NCI-H1694 treated with DMSO at 0.1 percent for 48 hours (cell line): ENCODE measurements around the gene MPP2.
"Not testable (repeated sequence)": the region's sequence is repeated elsewhere in the genome, so short reads cannot be mapped to it uniquely, and the experiment has no call there.

ENCODE experiments used
- DNase-seq: peaks from one replicate; lab custom pipeline; 2025; lab: John Stamatoyannopoulos, UW

MPP2 gene

DNA sequence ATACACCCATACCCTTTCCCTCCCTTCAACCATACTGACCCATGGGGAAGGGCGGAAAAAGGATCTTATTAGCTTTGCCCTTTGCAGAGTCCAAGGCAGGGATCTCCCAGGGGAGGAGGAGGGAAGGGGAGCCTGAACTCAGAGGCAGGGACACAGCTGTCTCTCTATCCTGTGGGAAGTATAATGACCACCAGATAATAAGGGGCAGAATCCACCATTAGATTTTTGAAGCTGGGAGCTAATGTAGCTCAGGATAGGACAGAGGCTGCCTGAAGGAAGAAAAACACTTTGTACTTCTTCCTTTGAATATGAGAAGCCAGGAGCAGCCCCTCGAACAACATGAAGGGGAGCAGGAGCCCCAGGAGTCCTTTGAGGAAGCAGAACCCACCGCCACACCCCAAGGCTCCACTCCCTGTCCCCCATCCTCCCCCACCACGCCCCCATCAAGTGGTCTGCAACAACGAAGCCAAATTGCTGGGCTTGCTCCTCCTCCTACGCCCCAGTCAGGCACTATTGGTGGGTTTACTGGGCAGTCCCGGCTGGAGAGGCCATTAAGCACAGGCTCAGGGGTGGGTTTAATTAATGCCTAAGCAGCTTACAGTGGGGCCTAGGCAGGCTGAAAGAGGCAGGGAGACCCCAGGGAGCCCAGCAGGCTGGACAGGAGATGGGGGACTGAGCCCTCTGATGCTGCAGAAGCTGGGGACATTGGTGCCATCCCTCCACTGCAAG, 5.3 kb downstream of the MPP2 start:
- DNase-seq = no peak

DNA sequence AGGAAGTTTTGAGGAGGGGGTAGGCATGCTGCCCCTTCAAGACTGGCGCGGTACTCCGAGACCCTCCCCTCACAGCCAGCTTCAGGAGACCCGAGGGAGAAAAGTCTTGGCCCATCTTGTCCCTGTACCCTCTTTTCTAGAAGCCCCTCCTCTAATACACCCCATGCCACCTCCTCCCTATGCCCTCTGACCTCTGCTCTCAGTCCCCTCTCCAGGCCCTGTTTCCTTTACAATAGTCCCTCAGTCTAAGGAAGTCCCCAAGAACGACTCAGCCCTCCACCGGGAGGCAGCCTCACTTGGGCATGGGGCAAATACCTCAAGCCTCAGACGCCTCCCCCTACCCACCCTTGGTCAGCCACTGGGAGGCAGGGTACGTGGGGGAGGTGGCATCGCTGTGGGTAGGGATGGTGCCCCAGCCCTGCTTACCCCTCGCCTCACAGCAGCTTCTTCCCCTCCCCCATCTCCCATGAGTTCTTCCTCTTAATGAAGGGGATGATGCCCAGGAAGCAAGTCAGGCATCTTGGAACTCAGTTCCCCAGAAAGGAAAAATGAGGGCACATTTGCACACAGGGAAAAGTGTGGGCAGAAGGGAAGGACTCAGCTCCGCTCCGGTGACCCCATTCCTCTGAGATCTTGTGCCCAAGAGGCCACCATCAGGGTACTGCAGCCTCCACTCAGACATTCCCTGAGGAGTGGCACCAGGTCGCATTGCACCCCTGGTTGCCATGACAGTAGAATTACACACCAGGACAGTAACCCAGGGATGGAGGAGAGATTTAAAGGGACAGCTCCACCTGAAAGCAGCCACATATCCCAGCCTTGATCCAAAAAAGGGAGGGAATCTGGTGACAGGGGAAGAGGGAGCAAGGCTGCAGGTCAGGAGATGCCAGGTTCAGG, 6.2 kb downstream of the MPP2 start:
- DNase-seq = no peak

DNA sequence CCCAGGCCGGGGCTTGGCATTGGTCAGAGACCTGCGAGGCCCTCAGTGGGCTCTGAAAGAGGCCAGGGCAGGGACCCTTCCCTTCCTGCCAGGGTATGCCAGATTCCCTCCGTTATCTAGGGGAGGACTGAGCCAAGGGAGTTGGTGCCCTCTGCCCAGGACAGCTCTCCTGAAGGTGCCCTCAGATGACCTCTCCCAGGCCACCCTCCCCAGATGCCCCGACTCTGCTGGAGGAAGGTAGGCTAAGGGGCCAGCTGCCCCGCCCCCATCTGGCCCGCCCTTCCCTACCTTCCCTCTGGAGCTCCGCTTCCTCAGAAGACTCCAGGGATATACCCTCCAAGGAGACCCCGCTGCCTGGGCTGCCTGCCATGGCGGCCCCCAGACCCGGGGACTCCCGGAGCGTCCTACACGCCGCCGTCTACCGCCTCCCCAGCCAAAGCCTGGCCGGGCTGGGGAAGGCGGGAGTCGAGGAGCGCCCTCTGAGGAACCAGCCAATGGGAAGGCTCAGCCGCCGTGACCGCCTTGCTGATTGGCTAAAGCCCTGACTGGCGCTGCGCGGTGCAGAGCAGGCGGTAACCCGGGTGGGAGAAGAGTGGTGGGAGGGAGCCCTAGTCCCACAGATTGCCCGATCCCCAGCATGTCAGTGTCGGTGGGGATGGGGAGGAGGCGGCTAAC, 7.0 kb downstream of the MPP2 start:
- DNase-seq = peak; percentile 80

DNA sequence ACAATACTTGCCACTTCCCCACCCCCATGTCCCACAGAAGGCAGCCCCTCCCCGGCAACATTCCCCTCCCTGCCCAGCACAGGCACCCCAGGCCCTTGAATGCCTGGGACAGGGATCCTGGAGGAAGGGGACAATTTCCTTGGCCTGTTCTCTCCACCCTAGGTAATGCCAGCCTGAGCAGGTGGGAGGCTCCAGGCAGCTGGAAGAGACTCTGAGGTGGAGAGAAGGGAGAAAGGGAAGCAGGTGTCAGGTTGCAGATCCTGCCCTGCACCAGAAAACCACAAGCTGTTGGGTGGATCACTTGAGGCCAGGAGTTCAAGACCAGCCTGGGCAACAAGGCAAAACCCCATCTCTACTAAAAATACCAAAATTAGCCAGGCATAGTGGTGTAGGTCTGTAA, 8.9 kb downstream of the MPP2 start:
- DNase-seq = no peak

DNA sequence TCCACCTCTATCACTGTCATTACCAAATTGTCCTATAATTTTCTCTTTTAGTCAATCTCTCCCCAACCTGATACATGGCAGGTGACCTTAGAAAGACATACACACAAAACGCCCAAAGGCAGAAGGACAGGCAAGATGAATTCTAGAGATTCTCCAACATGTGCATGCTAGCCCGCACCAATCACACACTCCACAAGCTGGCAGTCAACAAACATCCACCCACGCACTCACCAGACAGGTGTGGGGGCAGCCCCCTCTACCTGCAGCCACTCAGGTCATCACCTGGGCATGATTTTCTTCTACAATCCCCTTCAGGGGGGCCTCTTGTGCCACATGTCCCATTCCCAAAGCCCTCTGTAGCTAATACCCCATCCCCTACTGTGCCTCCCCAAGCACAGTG, 9.5 kb downstream of the MPP2 start:
- no peak for DNase-seq

DNA sequence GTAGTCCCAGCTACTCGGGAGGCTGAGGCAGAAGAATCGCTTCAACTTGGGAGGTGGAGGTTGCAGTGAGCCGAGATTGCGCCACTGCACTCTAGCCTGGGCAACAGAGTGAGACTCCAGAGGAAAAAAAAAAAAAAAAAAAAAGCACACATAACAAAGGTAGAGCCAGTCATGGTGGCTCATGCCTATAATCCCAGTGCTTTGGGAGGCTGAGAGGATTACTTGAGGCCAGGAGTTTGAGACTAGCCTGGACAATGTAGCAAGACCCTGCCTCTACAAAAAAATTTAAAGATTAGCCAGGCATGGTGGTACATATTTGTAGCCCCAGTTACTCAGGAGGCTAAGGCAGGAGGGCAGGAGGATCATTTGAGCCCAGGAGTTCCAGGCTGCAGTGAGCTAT, 12.8 kb downstream of the MPP2 start:
- not testable (repeated sequence) for DNase-seq

DNA sequence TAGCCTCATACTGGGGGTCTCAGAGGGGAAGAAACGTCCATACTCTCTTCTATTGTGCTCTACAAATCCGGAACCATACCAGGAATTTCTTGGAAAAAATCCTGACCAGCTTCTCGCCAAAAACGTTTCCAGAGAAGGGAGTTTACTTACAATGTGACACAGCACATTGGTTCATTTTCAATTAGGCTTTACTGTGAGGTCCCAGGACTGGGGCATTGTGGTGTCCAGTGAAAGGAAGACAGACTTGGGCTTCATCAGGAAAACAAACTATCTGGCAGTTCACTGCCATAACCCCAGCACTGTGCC, 14.7 kb downstream of the MPP2 start:
- DNase-seq = no peak

DNA sequence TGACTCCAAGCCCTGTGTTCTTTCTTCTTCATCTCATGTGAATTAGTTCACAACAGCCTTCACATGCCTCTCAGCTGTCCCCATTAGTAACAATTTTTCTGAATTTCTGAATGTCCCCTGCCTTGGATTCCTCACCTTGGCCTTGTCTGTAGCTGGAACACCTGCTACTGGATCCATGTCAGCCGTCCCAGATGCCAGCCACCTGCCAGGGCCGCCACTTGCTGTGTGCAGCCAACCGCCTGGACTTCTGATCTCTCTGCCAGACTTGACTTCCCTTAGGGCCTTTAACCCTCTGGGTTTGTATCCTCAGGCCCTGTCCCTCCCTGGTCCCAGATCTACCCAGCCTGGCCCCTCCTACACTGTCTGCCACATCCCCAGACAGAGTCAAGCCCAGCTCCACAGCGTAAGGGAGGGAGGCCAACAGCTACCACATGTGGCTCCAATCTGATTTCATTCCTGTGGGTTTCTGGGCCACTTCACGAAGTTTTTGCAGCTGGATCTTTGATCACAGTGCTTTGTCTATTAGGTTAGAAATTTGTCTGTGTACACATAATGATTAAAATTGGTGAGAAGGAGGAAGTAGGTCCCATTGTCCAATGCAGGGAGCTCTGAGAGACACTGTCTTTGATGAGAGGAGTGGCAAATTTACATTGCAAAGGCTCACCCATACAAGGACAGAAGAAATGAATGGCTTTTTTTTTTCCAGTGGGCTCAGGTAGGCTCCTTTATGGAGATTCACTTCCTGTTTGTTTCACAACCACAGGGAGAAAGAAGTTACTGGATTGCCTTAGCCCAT, 15.3 kb downstream of the MPP2 start:
- no peak for DNase-seq

DNA sequence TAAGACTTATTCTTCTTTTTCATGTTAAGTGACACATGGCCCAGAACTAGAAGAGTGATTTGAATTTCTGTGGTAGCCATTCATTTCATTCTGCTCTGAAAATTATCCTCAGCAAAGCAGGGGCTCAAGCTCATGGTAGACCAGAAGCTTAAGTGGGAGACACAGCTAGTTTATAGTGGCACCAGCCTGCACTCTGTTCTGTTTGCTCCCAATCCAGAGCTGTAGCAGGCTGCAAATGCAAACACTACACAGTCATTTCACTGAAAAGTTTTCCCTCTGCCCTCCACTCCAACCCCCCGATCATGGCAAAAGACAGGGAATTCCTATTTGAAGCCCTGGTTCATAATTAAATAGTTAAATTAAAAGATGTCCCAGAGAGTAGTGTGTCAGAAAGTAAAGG, 17.1 kb downstream of the MPP2 start:
- DNase-seq = no peak

DNA sequence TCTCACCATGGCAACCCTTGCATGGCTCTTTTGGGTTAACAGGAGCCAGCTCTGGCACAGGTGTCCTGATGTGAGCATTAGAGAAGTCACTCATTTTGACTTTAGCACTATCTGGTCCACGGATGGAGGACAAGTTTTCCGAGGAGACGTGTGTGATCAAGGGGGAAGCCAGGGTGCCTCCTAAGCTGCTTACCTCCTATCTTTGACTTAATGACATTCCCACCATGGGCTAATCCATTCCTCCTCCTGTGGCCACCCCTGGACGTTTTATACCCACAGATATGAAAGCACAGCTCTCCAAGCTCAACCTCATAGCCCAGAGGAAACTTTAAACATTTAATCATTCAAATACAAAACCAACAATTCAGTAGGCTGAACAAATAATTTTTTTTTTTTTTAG, 18.8 kb downstream of the MPP2 start:
- no peak for DNase-seq

DNA sequence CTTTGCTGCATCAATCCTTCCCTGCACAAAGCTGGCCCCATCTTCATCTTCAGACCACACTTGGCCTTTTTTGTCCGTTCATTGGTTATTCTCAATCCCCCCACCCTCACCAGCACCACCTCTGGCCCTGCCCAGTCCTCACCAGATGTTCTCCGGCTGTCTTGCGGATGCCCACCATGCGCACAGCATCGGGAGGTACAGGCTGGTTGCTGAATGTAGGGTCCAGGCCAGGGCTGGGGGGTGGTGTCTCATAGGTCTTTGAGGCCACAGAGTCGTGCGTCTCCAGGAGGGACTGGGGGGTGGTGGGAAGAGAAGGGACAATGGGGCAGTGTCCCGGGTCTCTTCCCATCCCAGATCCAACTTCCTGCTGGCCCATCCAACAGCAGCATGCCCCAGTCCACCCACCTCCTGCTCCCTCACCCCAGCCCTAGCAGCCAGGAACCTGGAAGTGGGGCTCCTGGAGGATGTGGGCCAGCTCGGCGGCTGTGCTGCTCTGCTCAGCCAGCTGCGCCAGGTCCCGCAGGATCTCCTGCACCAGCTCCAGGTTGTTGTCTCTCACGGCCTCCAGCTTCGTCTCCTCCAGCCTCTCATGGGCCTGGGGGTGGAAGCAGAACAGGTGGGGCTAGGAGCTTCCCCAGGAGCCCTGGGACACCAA, 24.4 kb downstream of the MPP2 start:
- DNase-seq = no peak

DNA sequence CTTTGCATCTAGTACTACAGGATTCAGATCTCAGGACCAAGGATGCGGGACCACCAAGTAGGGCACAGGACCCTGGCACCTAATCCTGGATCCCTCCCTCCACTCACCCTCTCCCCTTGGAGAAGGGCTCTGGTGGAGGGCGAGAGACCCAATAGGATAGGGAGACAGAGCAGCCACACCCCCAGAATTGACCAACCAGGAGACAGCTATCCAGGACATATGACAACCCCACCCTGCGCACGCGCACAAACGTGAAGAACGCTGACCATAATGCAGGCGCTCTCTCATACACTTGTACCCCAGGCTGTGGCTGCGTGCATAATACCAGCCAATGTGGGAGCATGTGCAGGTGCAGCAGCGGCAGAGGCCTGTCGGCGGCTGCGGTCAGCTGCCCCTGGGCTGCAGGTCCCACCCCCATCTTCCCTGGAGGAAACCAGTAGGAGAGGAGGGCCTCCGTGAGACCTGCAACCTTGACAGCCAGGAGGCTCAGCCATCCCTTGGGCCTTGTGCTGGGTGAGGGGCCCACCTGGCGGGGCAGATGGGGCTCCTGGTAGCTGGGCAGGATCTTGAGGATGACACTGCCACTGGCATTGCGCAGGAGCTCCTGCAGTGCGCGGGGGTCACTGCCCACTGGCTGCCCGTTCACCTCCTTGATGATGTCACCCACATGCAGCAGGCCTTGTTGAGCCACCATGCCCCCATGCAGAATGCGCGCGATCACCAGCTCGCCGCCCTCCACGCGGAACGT, 25.4 kb downstream of the MPP2 start:
- DNase-seq = no peak

DNA sequence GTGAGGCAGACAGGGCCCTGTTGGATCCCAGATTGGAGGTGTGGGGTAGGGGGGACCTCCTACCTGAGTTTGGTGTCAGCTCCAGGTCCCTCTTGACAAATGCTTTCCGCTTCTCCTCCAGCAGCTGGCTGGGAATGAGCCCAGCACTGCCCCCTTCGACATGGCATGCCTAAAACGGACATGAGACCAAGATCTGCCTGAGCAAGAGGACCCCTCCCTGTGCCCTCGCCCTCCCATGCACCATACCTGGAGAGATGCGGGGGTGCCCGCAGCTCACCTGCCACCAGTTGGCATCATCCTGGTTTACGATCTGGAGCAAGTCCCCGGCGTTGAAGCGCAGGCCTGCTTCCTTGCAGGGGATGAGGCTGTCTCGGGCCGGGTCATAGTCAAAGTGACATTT, 26.2 kb downstream of the MPP2 start:
- no peak for DNase-seq

DNA sequence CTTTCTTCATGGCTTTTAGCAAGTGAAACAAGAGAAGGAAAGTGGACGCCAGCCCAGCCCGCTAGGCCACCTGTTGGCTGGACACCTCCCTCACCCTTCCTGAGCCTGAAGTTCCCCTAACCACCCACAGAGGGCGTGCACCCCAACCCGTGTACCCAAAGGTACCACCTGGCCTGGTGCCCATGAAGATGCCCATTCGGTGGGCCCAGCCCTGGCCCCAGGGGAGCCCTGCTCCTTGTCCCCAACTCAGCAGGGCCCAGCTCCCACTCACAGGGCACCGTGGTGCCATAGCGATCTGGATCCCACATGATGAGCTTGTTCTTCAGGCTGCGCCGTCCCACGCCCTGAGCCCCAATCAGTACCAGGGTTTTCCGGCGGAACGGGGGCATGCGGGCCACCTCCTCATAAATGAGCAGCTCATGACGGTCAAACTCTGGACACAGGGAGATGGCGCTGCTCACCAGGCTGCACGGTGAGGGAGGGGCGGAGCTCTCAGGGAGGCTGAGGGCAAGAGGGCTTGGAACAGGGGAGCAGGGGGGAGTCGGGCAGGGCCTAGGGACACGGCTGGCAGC, 26.8 kb downstream of the MPP2 start:
- DNase-seq = no peak

DNA sequence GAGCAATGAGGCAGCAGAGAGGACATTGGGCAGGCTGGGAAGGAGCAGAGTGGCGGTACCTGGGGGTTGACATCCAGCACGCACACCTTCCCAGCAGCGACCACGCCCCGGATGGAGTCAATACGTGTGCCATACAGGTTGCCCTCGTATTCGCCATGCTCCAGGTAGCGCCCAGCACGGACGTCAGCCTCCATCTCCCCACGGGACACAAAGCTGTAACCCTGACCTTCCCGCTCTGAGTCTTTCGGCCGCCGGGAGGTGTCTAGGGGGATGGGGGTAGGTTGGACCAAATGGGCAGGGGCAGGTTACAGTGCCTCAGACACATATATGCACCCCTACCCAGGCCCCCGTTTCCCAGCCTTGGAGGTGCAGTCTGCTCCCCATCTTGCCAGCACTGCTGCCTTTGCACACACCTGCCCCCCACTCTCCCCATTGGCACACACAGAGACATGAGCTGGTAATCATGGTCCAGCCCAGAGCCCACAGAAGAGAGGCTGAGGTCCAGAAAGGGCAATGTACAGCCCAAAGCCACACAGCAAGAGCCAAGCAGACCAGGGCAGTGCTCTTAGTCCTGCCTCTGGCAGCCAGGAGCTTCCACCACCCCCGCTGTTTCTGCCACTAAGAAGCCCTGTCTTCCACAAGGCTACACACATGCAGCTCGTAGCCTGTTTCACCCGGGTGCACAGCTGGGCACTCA, 27.5 kb downstream of the MPP2 start:
- DNase-seq = no peak

DNA sequence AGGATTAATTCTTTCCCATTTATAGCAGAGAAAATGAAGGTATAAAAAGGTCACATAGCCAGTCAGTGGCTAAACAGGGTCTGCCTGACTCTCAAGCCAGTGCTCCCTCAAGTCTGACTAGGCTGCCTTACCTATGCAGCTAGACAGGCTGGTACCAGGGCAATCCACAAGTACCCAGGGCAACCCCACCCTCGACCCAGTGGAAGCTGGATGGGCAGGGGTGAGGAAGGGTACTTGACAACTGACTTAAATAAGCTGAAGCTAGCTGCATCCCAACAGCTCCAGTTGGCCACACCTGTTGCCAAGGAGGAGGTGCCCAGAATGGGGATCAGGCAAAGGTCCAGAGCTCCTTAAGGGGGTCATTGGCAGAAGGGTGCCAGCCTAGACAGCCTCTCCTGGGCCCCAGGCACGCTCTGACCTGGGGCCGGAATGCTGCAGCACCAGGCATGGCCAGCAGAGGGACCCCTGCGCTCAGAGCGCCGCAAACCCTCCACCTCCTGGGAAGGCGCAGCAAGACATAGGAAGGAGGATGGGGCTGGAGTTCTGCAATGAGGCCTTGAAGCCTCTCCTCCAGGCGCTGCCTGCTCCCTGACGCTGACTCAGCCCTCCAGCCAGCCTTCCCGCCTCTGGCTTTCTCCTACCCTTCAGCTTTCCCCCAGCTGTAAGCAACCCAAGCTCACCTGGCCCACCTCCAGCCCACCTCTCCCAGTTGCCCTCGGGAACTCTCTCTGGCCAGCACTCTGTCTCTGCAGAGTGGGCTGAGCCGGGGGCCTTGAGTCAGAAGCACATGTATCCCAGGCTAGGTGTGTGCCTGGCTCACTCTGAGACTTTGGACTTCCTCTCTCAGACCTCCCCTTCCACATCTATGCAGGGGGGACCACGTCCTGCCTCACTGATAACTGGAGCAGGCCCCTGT, 28.8 kb downstream of the MPP2 start:
- DNase-seq = peak; percentile 34

DNA sequence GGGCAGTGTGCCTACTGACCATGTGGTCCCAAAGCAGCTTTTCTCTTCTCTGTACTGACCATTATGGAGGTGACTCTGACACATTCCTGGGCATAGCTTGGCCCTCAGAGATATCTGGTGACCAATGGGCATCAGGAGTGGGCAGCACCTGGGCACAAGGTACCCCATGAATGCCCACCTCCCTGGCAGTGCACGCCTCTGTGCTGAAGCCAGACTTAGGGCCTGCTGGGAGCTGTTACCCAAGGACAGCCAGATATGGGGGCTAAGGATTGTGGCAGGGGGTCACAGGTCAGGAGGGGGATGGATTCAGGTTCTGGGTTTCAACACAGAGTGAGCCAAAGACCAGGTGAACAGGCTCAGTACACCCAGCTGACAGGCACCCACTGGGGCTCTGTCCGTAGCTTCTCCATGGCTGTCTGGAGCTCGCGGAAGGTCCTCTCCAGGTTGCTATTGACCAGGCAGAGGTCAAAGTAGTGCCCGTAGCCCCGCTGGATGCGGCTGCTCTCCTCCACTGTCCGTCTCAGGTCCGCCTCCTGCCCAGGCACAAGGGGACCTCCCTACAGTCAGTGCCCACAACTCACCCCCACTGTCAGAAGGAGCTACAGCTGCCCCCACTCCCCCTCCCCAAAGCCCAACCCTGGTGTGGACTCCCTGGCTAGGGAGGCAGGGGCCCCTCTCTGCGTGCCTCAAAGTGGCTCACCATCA, 29.7 kb downstream of the MPP2 start:
- no peak for DNase-seq

DNA sequence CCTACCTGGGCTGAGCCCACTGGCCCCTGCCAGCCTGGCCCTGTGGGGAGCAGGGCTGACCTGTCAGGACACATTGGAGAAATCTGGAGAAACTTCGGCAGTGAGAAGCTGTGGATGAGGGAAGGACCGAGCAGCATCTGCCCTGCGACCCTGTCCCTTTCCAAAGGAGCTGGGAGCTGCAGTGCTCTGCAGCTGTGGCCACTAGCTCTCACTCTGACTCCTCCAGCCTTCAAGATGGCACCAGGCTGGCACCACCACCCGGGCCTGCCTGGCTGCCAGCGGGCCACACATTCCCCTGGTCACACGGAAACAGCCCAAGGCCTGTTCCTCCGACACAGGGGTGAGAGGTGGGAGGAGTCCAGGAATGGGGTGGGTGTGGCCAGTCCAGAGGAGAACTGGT, 30.3 kb downstream of the MPP2 start:
- no peak for DNase-seq
